Astrocyte of the cerebellum (primary cell): ENCODE data around the gene FOXI2.

Source experiments
- DNase-seq: peaks from one replicate; pipeline ENCODE4 v3.0.0-alpha.2; 2011; ENCODE audit warnings: low read depth
- H3K4me3 ChIP-seq: 2 replicates; pipeline ENCODE4 v1.5.1; 2011; ENCODE audit warnings: mild to moderate bottlenecking, low read depth, low read length, moderate library complexity
- CTCF ChIP-seq: IDR thresholded peaks from 2 replicates; pipeline ENCODE4 v1.5.1; 2012; ENCODE audit warnings: low read length, low read depth, moderate library complexity, mild to moderate bottlenecking; ENCODE audit errors: missing control alignments
- in situ Hi-C: cut with HindIII; loops from 2 replicates; pipeline ENCODE4 v1.10.0; 2017; ENCODE audit warnings: low sequenced_read_pairs

Gene FOXI2

GRCh38 chr10:127735156-127735555 is 1.8 kb upstream of the FOXI2 start:
- no peak overlapping the region for H3K4me3 ChIP-seq
- in situ Hi-C loops, result no loop called here
- no peak for TF ChIP-seq CTCF
- DNase-seq, result no peak

DNA sequence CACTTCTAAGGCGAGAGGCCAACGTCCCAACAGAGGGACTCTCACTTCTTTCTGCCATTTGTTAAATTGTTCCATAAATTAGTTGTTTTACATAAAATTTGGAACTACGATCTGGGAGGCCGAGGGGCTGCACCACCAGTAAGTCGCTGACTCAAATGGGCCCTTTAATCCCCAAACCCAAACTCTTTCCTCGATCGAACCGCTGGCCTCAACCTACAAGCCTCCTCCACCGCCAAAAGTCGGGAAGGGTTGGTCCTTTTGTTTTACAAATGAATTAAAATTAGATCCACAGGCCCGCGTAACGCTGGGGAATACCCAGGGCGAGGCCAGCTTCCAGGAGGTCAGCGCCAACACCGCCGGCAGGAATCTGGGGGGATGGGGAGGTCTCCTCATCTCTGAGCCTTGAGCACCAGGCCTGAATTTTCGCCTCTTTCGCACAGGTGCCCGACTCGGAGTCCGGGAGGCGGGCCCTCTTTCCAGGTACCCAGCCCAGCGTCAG is 1.2 kb upstream of the FOXI2 start:
- DNase-seq, result no peak
- no peak for TF ChIP-seq CTCF
- in situ Hi-C loops, result no loop called here
- H3K4me3 ChIP-seq, result no peak overlapping the region

GRCh38 chr10:127736222-127736914 is 617 bp upstream of the FOXI2 start:
- no peak overlapping the region for H3K4me3 ChIP-seq
- TF ChIP-seq CTCF, result no peak
- in situ Hi-C loops, result no loop called here
- no peak for DNase-seq

- no peak for TF ChIP-seq CTCF
- in situ Hi-C loops, result no loop called here
- no peak overlapping the region for H3K4me3 ChIP-seq
These were observed 852 bp downstream of the FOXI2 start for GRCh38 chr10:127737563-127738511.

DNA sequence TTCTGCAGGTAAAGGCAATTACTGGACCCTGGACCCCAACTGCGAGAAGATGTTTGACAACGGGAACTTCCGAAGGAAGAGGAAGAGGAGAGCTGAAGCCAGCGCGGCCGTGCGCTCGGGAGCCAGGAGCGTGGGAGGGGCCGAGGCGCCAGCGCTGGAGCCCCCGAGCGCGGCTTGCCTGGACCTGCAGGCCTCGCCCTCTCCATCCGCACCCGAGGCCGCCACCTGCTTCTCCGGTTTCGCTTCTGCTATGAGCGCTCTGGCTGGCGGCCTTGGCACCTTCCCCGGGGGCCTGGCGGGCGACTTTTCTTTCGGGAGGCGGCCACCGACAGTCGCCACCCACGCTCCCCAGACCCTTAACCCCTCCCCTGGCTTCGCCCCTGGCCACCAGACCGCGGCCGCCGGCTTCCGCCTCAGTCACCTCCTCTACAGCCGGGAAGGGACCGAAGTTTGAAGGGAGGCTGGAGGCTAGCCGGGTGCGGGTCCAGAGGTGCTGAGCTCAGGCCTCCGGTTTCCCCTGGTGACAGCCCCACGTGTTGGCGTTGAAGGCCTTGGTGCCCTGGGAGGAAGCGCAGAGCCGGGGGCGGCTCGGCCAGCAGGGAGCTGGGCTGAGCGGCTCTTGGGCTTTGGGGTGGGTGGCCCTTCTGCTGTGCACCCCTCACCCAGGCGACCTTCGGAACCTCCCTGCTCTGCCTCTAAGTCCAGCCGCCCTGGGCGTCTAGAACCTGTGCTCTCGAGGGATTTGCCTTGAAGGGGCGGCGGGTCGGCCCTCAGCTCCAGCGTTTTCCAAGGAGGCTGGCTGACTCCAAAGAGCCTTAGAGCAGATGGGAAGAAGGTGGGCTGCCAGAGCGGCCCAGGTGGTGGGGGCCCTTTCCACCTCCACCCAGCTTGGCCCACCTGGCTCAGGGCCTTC is 1.8 kb downstream of the FOXI2 start:
- H3K4me3 ChIP-seq, result no peak overlapping the region
- in situ Hi-C loops, result no loop called here
- TF ChIP-seq CTCF, result no peak

More at GRCh38 chr10:127737563-127738511, 852 bp downstream of the FOXI2 start:
- DNase-seq, result no peak

DNA sequence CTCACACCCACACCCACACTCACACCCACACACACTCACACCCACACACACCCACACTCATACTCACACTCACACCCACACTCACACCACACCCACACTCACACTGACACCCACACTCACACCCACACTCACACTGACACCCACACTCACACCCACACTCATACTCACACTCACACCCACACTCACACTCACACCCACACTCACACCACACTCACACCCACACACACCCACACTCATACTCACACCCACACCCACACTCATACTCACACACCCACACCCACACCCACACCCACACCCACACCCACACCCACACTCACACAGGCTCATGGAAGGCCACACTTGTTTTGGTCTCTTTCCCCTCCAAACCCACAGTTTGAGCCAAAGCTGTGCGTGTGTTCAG is 2.9 kb downstream of the FOXI2 start:
- in situ Hi-C loops, result no loop called here
- H3K4me3 ChIP-seq, result no peak overlapping the region
- no peak for TF ChIP-seq CTCF
- no peak for DNase-seq

More for the DNA sequence above, 1.8 kb downstream of the FOXI2 start:
- DNase-seq, result no peak
